Vagina (tissue), 2 donors: ENCODE results near the gene CELSR3.

Experiments
- CTCF ChIP-seq, 3 experiments: fragments of 450-650 bp in 2 of 3; fragments of 200-600 bp in 1 of 3; sonication (generic) in 1 of 3; IDR thresholded peaks; one replicate each; pipeline ENCODE4 v1.5.1; 2017 to 2019; ENCODE audit warnings: antibody characterized with exemption in 3 of 3, mild to moderate bottlenecking in 2 of 3, moderate library complexity in 2 of 3
- POLR2A ChIP-seq, 2 donors: fragments of 450-650 bp; IDR thresholded peaks; one replicate each; pipeline ENCODE4 v1.6.1; 2017; ENCODE audit warnings: antibody characterized with exemption in 2 of 2, mild to moderate bottlenecking in 2 of 2, moderate library complexity in 2 of 2

GRCh38 chr3:48588230-48588629 is 74.5 kb downstream of the CELSR3 start:
- no peak for TF ChIP-seq POLR2A (IDR thresholded peaks at IDR 0.05)
- TF ChIP-seq CTCF (IDR thresholded peaks at IDR 0.05) = no peak
